Hepatocyte (in vitro differentiated cells): ENCODE data around the gene KCP.

Source experiments
- EZH2 ChIP-seq: fragments of 200-600 bp; sonication (generic); IDR thresholded peaks from 2 replicates; pipeline ENCODE4 v1.6.1; 2016; ENCODE audit warnings: antibody characterized with exemption, mild to moderate bottlenecking, borderline replicate concordance
- TF ChIP-seq, protein P1 (sequence below): fragments of 200-600 bp; sonication (generic); IDR thresholded peaks from 2 replicates; pipeline ENCODE4 v1.5.1; 2016; ENCODE audit warnings: antibody characterized with exemption, mild to moderate bottlenecking; ENCODE audit not compliant: poor library complexity

DNA sequence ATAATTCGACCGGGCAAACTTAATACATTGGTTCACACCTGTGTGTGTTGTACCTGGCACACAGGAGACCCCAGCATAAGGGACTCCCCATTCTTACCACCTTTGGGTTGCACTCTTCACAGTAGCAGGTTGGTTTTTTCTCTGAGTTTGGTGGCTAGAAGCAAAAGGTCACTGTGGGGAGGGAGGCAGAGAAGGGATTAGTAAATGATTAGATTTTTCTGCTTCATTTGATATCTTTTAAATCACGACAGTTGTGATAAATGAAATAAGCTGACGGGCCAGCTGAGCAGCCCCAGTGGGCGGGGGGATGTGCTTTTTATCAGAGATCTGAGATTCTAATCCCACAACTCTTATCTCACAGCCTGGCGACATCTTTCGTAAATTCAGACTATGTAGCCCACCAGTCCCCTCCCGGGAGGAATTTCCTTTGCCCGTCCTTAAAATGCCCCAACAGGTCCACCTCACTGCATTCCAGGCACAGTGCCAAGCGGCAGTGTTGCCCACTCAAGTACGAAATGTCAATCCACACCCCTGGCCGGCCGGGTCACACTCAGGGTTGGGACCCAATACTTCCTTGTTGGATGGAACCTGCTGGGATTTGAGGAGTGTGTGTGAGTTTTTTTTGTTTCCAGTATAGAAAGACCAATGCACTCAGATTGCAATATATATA, 10.5 kb upstream of the KCP start:
- TF ChIP-seq, protein P1, sequence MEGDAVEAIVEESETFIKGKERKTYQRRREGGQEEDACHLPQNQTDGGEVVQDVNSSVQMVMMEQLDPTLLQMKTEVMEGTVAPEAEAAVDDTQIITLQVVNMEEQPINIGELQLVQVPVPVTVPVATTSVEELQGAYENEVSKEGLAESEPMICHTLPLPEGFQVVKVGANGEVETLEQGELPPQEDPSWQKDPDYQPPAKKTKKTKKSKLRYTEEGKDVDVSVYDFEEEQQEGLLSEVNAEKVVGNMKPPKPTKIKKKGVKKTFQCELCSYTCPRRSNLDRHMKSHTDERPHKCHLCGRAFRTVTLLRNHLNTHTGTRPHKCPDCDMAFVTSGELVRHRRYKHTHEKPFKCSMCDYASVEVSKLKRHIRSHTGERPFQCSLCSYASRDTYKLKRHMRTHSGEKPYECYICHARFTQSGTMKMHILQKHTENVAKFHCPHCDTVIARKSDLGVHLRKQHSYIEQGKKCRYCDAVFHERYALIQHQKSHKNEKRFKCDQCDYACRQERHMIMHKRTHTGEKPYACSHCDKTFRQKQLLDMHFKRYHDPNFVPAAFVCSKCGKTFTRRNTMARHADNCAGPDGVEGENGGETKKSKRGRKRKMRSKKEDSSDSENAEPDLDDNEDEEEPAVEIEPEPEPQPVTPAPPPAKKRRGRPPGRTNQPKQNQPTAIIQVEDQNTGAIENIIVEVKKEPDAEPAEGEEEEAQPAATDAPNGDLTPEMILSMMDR = no peak
- TF ChIP-seq EZH2 = no peak
